ENCODE data around the gene DOCK9.

GRCh38 chr13:98823442-98823841, 154.4 kb downstream of the DOCK9 start:
- TF ChIP-seq CTCF (conservative IDR thresholded peaks at IDR 0.05 in 1 of 2, IDR thresholded peaks at IDR 0.05 in 1 of 2; ENCODE audit: low read depth in 1 of 2, low read length in 2 of 2) (no peak), EZH2 (IDR thresholded peaks at IDR 0.05; ENCODE audit: low read length, missing control alignments) (no peak)
